ENCODE results near the gene MSMP.

MSMP gene

GRCh38 chr9:35754264-35754663, at the start of gene MSMP:
Gene MSMP (minus strand): TSS chr9:35754276. CDS start chr9:35754129, 147 bp downstream.
- no peak for DNase-seq (ENCODE audit: extremely low read depth in 1 of 2, low read depth in 1 of 2)

GRCh38 chr9:35801328-35802128, 47.5 kb upstream of the MSMP start:
- no peak for DNase-seq (ENCODE audit: extremely low read depth in 1 of 2, low read depth in 1 of 2)

- DNase-seq (ENCODE audit: extremely low read depth in 1 of 2, low read depth in 1 of 2): no peak
Observed at GRCh38 chr9:35800530-35800929, 46.5 kb upstream of the MSMP start.

GRCh38 chr9:35798658-35799374, 44.7 kb upstream of the MSMP start:
- no peak for DNase-seq (ENCODE audit: extremely low read depth in 1 of 2, low read depth in 1 of 2)

GRCh38 chr9:35797311-35798109, 43.4 kb upstream of the MSMP start:
- DNase-seq (ENCODE audit: extremely low read depth in 1 of 2, low read depth in 1 of 2): no peak

GRCh38 chr9:35795695-35796094, 41.6 kb upstream of the MSMP start:
- DNase-seq (ENCODE audit: extremely low read depth in 1 of 2, low read depth in 1 of 2): no peak

- no peak for DNase-seq (ENCODE audit: extremely low read depth in 1 of 2, low read depth in 1 of 2)
Observed at GRCh38 chr9:35793461-35793860, 39.4 kb upstream of the MSMP start.

GRCh38 chr9:35792826-35793225, 38.8 kb upstream of the MSMP start:
- DNase-seq (ENCODE audit: extremely low read depth in 1 of 2, low read depth in 1 of 2): no peak

GRCh38 chr9:35792024-35792813, 38.1 kb upstream of the MSMP start:
- no peak for DNase-seq (ENCODE audit: extremely low read depth in 1 of 2, low read depth in 1 of 2)

GRCh38 chr9:35791297-35791921, 37.3 kb upstream of the MSMP start, which contains the start of gene NPR2:
Gene NPR2 (plus strand): TSS chr9:35791591. CDS start chr9:35792409, 818 bp downstream.
- no peak for DNase-seq (ENCODE audit: extremely low read depth in 1 of 2, low read depth in 1 of 2)

- peak; percentile 18 to 24 for DNase-seq (ENCODE audit: extremely low read depth in 1 of 2, low read depth in 1 of 2)
Observed at GRCh38 chr9:35790385-35791296, 36.6 kb upstream of the MSMP start.

GRCh38 chr9:35790025-35790384, 35.9 kb upstream of the MSMP start:
- no peak for DNase-seq (ENCODE audit: extremely low read depth in 1 of 2, low read depth in 1 of 2)

GRCh38 chr9:35789541-35789940, 35.5 kb upstream of the MSMP start:
- no peak for DNase-seq (ENCODE audit: extremely low read depth in 1 of 2, low read depth in 1 of 2)

- DNase-seq (ENCODE audit: extremely low read depth in 1 of 2, low read depth in 1 of 2): no peak
Observed at GRCh38 chr9:35783418-35783817, 29.3 kb upstream of the MSMP start.

- no peak for DNase-seq (ENCODE audit: extremely low read depth in 1 of 2, low read depth in 1 of 2)
Observed at GRCh38 chr9:35781066-35781465, 27.0 kb upstream of the MSMP start.

- DNase-seq (ENCODE audit: extremely low read depth in 1 of 2, low read depth in 1 of 2): no peak
Observed at GRCh38 chr9:35778496-35778895, 24.4 kb upstream of the MSMP start.

GRCh38 chr9:35776018-35776417, 21.9 kb upstream of the MSMP start:
- no peak for DNase-seq (ENCODE audit: extremely low read depth in 1 of 2, low read depth in 1 of 2)

- no peak for DNase-seq (ENCODE audit: extremely low read depth in 1 of 2, low read depth in 1 of 2)
Observed at GRCh38 chr9:35774907-35775635, 21.0 kb upstream of the MSMP start.
